SW 1271 (cell line): Measurements from ENCODE around the gene NDUFB3.
"Not testable (repeated sequence)": the region's sequence is repeated elsewhere in the genome, so short reads cannot be mapped to it uniquely, and the experiment has no call there.

Source experiments
- DNase-seq, 2 experiments: peaks; one replicate each; lab custom pipeline; 2025; lab: John Stamatoyannopoulos, UW

Gene NDUFB3

GRCh38 chr2:201093573-201093972 is 21.8 kb downstream of the NDUFB3 start:
- DNase-seq = no peak

GRCh38 chr2:201100497-201100896 is 28.7 kb downstream of the NDUFB3 start:
- DNase-seq = no peak

GRCh38 chr2:201105759-201106158 is 34.0 kb downstream of the NDUFB3 start:
- no peak for DNase-seq

GRCh38 chr2:201107624-201108023 is 35.8 kb downstream of the NDUFB3 start:
- DNase-seq = no peak

GRCh38 chr2:201108341-201108740 is 36.5 kb downstream of the NDUFB3 start:
- DNase-seq = no peak

GRCh38 chr2:201109186-201109585 is 37.4 kb downstream of the NDUFB3 start:
- DNase-seq = no peak

GRCh38 chr2:201110615-201111014 is 38.8 kb downstream of the NDUFB3 start:
- DNase-seq = no peak

- DNase-seq = no peak
These were observed 39.3 kb downstream of the NDUFB3 start for GRCh38 chr2:201111096-201111495.

- DNase-seq = no peak
These were observed 42.5 kb downstream of the NDUFB3 start for GRCh38 chr2:201114350-201114749.

GRCh38 chr2:201114846-201115245 is 43.0 kb downstream of the NDUFB3 start:
- no peak for DNase-seq

- peak; percentile 52 to 76 for DNase-seq
These were observed 44.5 kb downstream of the NDUFB3 start, which contains the start of gene CFLAR for GRCh38 chr2:201116115-201116958. Gene CFLAR, plus strand, starts transcription at chr2:201116164. Its CDS starts 13,702 bp downstream, at chr2:201129866.

GRCh38 chr2:201116959-201117734 is 45.3 kb downstream of the NDUFB3 start:
- DNase-seq = peak; percentile 61 to 88

- DNase-seq = not testable (repeated sequence)
These were observed 45.9 kb downstream of the NDUFB3 start for GRCh38 chr2:201117735-201118094.

GRCh38 chr2:201118121-201118960 is 46.5 kb downstream of the NDUFB3 start:
- peak; percentile 74 to 87 for DNase-seq

- DNase-seq = peak; percentile 30 to 76
These were observed 47.4 kb downstream of the NDUFB3 start for GRCh38 chr2:201118961-201119854.

GRCh38 chr2:201122276-201122675 is 50.5 kb downstream of the NDUFB3 start:
- no peak for DNase-seq

GRCh38 chr2:201126308-201127151 is 54.7 kb downstream of the NDUFB3 start:
- DNase-seq = peak in 1 of 2 experiments; percentile 30

GRCh38 chr2:201127152-201127511 is 55.3 kb downstream of the NDUFB3 start:
- no peak for DNase-seq

GRCh38 chr2:201127570-201127969 is 55.8 kb downstream of the NDUFB3 start:
- peak in 1 of 2 experiments; percentile 33 for DNase-seq

- DNase-seq = no peak
These were observed 56.2 kb downstream of the NDUFB3 start for GRCh38 chr2:201128033-201128432.
